Hematopoietic multipotent progenitor cell treated with erythropoietin and hydrocortisone succinate and interleukin-3 and kit ligand, for 4 days (in vitro differentiated cells): ENCODE results near the gene PHF12.
A peak's percentile ranks its signal among the peaks of the same experiment; 100 is the strongest.
"Not testable (repeated sequence)": the region's sequence is repeated elsewhere in the genome, so short reads cannot be mapped to it uniquely, and the experiment has no call there.

Source experiments
- DNase-seq: peaks from one replicate; pipeline ENCODE4 v3.0.0-alpha.2; 2015

PHF12 gene

DNA sequence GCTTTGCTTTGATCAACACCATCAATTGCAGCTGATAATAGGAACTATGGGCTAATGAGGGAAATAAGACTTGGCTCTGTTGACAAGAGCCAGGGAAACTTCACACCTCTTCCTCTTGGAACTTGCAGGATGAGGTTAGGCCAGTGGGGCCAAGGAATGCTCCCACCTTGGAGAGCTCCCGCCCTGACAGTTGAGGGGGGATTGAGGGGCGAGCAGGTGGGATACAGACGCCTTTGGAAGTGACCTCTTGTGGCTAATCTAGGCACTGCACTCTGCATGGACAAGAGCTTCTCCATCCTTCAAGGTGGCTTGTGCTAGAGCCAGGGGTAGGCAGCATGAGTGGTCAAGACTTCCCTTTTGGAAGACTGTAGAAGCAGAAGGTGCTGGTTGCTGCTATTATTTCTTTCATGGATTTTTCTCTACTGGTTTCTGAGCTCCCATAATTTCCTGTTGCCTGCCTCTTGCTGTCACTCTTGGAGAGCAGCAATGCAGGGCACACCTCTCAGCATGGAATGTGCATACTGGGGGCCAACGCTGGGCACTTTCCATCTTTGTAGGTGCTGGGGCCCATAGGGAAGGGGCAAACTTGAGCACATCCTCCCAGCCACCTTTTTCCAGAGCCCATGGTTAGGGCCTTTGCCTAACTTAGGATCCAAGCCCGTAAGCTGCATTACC lies 2.3 kb upstream of the PHF12 start:
- peak; percentile 66 for DNase-seq

DNA sequence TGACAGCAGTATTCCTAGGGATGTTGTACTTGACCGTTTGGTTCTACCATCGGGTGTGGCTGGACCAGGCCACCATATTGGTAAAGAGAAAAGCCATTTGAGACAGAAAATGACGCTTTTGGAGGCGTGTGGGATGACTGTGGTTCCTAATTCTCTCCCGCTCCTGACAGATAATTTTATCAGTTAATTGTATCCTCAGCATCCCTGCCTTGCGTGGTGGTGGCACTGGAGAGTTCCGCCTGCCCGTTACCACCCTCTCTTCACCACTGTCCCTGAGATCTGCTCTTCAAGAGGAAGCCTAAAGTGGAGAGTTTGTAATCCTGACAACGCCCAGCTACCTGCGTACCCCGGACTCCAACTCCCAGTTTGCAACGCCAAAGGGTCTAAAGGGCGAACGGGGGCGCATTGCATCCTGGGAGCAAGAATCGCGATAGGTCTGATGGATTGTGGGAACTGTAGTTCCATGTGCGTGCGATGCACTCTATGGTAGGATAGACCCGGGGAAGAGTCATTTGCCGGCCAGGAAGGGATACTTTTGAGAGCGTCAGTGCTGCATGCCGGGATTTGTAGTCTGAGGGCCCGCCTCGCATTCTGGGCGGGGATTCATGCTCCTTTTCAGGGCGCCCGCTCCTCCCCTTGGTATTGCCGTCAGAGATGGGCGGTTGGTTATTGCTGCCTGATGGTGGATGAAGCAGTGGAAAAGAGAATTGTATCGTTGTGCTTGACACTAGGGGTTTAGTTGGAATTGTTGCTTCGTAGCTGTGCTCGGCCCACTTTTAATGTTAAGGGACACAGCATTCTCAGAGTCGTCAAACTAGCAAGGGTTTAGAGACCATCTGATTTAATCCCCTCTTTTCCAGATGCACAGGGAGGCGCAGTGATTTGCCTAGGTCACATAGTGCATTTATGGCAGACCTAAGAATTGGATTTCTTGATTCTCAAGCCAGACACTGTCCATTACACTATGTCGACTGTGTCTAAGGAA lies 965 bp upstream of the PHF12 start:
- peak; percentile 100 for DNase-seq

DNA sequence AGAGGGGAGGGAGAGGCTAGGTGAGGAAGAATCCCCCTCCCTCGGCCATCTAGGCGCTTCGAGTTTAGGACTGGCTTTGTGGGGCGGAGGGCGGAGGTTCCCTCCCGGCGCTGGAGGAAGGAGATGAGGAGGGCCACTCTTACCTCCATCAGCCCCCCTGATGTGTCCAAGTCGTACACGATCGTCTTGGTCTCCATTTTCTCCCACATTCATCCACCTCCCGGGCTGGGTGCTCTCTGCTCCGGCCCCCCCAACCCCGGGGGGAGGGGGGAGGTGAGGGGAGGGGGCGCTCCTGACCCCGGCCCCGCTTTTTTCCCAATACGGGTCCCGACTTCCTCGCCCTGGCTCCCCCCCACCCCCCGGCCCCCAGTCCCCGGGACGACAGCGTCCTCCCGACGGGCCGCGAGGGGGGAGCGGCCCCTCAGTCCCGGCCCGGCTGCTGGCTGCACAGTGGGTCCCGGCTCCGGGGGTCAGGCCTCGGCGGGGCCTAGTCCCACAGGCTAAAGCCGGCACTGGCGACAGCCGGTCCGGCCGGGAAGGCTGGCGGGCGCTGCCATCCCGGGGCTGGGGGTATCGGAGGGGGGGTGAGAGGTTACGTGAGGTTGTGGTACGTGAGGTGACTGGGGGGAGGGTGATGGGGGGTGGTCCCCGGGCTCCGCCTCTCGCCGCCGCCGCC lies 428 bp downstream of the PHF12 start:
- DNase-seq = no peak

DNA sequence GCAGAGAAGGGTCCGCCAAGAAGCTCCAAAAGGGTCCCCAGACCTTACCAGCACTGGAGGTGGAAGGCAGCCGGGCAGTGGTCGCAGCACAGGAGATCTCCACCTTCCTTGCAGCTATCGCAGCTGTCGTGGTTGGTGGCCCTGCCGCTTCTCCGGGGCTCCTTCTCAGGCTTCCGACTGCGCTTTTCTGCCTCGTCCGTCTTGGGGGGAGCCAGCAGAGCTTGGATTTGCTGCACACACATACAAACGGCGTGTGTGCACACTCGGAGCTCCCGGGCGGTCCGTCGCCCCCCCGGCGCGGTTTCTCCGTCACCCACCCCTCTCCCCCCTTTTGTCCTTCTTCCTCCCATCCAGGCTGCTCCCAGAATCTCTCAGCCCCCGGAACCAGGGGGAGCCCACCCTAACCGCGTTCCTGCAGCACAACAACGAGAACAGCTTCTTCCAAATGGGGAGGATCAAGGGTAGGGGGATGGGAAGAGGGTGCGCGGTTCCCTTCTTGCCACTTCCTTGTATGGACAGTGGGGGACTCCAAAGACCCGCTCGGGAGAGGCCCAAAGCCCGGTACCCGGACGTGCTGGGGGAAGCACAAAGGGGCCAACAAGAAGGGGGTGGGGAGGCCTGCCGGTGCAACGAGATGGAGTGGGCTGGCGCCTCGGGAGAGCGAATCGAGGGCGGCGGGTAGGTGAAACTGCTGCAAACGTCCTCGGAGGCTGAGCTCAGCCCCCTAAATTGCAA lies 1.1 kb downstream of the PHF12 start:
- peak; percentile 83 for DNase-seq

DNA sequence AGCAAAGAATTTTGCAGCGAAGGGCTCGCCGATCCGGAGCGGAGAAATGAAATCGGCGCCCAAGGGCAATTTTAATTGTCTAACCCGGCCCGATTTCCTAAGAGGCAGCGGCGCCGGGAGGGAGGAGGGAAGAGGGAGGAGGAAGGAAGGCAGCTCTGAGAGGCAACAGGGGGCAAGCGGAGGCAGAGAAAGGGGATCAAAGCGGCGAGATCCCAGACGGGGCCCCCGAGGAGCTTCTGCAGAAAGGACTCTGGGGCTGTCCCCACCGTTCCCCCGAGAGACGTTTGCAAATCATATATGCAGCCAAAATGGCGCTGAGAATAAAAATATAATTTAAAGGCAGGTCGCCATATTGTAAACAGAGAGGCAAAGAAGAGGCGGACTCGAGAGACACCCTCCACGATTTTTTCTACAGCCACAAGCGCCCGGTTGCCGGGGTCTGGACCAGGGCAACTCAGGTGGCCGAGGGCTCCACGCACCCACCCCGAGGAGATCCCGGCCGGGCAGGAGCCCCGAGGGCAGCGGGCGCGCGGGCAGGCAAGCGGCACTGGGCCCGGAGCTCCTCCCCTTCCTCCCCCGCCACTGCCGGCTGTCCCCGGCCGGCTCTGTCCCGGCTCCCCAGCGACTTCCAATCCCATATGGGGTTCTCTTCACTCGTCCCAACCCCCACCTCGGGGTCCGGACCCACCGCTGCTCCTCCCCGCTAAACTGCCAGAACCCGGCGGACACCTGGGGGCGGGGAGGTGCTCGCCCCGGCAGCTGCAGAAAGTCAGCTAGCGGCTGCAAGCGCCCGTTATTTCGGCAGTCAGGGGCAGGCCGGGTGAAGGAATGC lies 1.9 kb downstream of the PHF12 start:
- DNase-seq = peak; percentile 68

DNA sequence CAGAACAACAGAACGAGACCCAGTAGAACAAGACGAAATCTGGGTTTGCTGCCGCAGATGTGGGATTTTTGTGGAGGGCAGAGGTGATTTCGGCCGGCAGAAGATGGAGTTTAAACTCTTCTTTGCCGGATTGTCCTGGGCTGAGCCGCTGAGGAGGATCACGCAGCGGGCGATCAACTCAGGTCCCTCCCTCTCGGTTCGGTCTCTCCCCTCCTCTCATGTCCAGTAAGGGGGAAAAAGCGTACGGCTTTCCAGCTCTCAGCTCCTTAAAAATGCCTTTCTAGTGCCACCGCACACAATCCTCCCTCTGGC lies 2.5 kb downstream of the PHF12 start:
- no peak for DNase-seq

DNA sequence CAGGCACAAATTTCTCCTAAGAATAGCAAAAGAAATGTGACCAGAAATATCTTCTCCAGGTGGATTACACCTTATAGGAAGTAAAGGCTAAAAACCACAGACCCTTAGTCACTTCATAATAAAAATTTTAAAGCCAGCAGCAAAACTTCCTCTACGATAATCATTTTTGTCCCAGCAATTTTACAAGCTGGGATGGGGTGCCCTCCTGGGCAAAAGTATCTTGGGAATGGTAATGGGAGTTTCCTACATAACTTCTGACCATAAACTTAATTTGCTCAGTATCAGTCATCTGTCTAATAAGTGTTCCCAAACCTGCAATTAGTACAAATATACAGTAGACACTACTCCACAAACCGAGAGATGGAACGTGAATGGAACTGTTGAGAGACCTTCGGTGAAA lies 3.0 kb downstream of the PHF12 start:
- no peak for DNase-seq

DNA sequence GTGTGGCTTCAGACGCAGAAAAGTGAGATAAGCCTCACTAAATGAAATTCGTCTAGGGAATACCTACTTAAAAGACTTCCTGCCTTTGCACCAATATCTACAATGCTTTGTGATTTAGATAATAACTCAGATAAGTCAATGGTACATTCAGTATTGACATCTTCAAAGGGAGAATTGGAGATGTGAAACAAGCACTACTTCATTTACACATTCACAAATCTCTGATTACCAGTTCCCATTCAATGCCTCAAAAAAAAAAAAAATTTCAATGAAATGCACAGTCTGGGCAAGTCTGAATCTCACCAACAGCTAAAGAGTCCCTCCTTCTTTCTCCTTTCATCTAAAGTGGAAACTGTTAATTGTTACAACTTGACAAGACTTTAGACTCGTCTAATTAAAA lies 3.7 kb downstream of the PHF12 start:
- no peak for DNase-seq

DNA sequence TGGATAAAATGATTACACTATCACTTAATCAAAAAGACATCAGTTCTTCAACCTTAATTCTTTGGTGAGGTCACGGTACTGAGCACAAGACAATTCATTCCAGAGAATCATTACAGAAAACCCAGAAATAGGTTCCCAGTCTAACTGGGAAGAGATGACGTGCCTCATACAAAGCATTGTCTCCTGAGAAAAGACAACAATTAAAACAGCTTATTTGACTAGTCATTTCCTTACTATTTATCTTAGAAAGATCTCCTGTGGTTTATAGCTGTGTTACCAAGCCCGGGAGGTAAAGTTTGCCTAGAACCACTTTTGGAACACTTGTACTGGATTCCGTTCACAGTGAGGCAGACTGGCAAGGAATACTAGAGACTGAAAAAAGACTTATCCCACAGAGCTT lies 5.1 kb downstream of the PHF12 start:
- peak; percentile 57 for DNase-seq

DNA sequence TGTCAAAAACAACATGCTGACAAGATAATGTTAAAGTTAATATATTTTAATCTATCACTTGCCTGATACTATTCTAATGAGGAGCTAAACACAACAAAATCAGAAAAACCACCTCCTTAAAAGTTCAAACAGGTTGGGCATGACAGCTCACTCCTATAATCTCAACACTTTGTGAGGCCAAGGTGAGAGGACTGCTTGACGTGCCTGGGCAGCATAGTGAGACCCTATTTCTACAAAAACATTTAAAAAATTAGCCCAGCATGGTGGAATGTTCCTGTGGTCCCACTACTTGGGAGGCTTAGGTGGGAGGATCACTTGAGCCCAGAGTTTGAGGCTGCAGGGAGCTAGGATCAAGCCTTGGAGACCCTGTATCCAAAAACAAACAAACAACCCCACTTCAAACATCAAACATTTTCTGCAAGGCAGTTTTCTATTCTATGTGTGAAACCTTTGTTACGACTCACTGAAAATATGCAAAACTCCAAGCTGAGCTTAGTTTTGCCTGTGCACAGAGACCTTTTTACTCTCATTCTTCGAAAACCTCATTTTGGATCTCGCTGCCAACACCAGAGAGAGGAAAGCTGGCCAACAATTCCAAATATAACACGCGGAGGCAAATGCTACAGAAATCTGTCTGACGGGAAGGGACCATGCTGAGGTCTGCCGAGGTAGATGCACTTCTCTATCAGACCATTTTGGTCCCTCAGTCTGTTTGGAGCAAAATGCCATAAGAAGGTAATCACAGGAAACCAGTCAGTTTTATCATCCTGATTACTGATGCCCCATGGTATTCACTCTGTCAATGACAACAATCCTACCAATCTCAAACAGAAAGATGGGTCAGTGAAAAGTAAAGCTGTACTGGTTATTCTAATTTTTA lies 6.2 kb downstream of the PHF12 start:
- no peak for DNase-seq

DNA sequence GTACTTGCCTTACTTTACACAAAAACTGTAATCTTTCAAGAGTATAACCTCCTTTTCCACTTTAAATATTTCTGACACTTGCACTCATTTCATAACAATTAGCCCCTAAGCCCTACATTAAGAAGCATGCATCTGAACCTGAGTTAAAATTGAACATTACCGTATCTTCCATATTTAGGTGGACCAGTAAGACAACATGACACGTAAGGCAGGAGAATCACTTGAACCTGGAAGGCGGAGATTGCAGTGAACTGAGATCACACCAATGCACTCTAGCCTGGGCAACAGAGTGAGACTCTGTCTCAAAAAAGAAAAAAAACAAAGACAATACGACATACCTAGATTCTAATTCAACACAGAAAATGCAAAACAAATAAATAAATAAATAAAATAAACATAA lies 7.0 kb downstream of the PHF12 start:
- DNase-seq = no peak

DNA sequence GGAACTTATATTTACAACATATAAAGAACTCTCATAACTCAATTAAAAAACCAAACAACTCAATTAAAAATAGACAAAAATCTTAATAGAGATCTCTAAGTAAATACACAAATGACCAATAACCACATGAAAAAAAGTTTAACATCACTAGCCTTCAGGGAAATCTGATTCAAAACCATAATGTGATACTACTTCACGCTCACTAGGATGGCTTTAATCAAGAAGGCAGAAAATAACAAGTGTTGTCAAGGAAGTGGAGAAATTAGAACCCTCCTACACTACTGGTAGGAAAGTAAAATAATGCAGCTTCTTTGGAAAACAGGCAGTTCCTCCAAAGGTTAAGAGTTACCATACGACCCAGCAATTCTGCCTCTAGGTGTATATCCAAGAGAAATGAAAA lies 8.4 kb downstream of the PHF12 start:
- no peak for DNase-seq

DNA sequence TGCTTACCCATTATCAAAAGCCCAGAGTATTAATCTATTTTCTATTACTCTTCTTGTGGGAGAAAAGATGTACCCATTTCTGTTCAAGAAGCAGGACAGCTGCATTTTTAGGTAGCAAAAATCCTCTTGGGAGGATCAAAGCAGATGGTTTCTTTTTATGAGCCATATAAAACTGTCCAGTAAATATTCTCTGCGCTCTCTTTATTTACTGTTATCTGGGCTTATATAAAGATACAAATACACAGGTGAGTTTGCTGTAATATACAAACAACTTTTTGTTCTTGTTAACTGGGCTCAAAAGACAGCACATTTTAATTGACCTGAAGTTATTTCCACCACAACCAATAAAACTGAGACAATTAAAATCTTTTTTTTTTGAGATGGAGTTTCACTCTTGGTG lies 10.1 kb downstream of the PHF12 start:
- DNase-seq = no peak

DNA sequence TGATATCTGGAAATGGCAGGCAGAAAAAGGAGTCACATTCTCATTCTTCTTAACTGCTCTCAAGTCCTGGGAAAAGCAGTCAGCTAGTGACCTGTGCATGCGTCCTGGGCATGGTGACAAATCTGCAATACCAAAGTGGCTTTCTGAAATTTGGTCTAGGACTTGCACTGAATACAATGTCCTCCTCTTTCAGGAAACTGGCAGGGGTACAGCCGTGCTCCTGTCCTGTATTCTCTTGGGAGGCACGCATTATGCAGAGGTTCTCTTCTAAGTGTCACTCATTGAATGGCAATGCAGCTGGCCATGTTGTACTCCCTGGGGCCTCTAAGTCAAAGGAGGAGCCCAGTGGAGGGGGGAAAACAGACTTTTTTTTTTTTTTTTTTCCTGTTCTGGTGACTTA lies 10.6 kb downstream of the PHF12 start:
- no peak for DNase-seq

DNA sequence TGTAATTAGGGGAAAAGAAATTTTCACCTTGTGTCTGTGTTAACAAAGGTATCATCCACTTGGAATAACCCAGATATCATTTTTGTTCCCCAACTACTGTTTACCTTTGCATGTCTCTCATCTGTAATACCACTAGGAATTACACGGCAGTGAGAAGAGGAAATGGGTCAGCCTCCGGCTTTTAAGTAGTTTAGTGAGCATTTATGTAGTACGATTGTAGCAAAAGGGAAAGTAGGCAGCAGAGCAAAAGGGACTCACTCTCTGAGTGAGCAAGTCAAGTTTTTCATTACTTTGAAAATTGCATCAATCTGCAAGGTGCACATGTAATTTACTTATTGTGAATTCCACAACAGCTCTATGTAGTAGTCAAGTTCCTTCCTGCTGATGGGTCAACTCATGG lies 11.2 kb downstream of the PHF12 start:
- DNase-seq = no peak

DNA sequence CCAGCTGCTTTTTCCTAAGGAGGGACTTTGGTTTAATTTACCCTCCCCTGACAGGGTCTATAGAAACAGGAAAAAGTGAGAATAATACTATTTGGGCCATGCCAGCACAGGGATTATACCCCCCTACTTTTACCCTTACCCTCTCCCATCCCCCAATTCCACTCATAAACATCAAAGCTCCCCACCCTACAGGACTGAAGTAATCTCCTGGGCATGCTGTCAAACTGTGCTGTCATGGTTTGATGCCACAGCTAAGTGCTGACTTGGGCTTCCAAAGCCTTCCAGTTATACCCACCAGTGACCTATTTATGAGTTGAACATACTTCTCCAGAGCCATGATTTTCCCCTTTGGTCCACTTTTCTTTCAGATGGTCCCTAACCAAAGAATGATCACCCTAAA lies 12.8 kb downstream of the PHF12 start:
- no peak for DNase-seq

DNA sequence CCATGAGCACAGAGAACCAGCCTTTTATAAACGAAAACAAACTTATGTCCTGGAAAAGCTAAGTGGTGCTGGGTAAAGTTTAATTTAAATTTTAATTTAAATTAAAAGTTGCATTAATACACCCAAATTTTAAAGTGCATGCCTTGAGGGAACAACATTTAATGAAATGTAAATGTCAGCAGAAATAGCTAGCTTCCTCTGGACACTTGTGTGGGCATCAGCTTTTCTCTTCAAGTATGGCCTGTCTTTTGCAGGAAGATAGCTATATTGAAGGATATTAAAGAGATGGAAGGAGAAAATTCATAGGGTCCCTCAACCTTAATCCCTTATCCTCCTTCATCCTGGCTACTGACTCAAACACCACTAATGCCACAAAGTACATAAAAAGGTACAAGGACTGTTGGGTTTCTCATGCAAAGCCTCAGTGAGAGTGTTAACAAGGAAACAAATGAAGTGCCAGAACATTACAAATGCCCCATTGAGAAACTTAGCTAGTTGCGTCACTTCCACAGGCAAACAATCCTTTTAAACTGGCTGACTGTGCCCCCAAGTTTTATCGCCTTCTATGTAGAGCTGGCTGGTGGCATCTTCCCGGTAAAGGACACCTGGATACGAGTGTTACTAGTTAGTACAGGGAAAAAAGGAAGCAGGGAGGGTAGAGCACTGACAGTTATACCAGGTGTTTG lies 14.1 kb downstream of the PHF12 start:
- peak; percentile 62 for DNase-seq

DNA sequence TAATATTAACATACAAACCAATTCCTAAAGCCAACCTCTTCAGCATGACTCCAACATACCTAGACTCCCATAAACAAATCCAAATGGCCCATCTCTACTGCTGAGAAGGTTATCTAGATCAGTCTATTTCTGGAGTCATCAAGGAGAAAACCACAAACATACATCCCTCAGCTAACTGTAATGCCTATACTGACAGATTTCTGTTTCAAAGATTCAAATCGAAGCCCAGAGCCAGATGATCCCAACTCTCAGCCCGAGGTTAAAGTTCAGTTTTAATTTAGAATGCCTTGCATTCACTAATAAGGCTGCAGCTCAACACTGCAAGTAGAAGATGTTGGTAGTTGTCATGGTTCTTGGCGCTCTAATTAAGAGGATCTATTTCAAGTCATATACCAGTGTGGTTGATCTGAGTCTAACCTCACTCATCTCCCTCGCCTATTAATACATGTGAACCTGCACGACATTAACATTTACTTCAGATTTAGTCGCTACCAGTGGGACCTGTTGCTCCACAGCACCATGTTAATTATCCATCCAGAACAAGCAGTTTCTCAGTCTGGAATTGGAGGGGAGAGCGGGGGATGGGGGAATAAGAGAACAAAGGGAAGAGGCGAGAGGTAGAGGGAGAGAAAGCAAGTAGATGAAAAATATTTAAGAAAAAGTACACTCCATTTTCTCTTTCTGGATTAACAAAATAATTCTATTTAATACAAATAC lies 15.4 kb downstream of the PHF12 start:
- no peak for DNase-seq

DNA sequence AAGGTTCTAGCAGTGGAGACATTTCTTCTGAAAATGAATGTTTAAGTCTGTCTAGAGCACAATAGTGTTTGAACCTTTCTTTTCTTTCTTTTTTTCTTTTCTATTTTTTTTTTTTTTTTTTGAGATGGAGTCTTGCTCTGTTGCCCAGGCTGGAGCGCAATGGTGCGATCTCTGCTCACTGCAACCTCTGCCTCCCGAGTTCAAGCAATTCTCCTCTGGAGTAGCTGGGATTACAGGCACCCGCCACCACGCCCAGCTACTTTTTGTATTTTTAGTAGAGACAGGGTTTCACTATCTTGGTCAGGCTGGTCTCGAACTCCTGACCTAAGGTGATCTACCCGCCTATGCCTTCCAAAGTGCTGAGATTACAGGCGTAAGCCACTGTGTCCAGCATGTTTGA lies 16.8 kb downstream of the PHF12 start:
- not testable (repeated sequence) for DNase-seq

DNA sequence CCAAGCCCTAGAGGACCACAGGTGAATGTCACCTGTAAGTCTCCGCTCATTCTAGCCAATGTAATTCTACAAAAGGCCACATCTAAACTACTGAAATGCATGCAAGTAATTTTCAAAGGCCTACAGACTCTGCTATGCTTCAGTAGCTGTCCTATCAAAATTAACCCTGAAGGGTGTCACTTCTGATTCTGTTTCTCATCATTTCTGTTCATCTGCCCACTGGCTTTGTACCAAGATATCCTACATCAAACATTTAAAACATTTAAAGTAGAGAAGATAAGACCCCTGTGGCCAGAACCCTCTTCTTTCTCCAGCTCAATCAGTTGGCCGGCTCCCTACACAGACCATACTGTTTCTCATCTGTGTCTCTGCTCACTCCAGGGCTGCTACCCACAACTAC lies 21.5 kb downstream of the PHF12 start:
- DNase-seq = peak; percentile 31
